CMK (cell line): ENCODE data around the gene ITGB1BP2.
"Not testable (repeated sequence)": the region's sequence is repeated elsewhere in the genome, so short reads cannot be mapped to it uniquely, and the experiment has no call there.

Experiments
- DNase-seq: peaks from one replicate; pipeline ENCODE4 v3.0.0-alpha.2; 2010; ENCODE audit warnings: low read depth

ITGB1BP2 gene

DNA sequence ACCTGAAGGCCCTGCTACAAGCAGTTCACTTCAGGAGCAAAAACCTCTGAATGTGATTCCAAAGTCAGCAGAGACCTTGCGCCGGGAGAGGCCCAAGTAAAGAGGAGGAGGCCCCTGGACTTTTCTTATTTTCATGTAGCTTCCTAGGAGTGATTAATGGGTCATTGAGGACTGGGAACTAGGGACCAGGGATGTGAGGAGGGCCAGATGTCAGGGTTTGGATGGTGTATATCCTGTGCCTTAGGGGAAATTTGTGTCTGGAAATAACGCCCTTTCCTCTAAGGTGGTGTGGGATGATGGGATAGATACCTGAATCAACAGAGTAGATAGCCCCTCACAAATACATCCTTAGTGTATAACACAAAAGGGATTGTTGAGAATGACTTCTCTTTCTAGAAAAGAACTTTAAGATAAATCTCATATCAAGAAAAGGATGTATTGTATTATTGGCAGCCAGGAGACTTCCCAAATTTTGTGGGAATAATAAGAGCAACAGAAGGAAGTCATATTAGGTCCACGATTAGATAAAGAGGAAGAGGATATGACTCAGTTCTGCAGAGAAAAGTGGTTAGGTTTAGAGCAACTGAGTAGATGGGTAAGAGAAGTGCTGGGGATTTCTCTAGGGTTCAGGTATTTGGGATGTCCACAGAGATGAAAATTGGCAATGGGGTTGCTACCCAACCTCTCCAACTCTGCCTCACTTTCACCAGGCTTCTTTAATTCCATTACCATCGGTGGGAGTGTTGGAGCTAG is 1.1 kb downstream of the ITGB1BP2 start:
- DNase-seq = no peak

DNA sequence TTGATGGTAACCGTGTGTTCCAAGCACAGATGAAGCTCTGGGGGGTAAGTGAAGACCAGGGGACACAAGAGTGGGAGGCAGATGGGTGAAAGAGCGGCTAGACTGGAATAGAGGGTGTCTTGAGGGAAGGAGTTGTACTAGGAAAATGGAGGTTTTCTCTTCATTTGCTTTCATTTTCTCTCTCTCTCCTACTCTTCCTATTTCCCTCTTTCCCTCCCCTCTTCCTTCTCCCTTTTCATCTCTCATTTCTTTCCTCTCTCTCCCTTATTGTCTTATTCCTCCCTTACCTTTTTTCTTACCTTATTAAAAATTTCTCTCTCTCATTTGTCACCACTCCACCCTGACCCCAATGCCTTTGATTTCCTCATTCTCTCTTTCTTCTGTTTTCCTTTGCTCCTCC is 3.0 kb downstream of the ITGB1BP2 start:
- DNase-seq = no peak

DNA sequence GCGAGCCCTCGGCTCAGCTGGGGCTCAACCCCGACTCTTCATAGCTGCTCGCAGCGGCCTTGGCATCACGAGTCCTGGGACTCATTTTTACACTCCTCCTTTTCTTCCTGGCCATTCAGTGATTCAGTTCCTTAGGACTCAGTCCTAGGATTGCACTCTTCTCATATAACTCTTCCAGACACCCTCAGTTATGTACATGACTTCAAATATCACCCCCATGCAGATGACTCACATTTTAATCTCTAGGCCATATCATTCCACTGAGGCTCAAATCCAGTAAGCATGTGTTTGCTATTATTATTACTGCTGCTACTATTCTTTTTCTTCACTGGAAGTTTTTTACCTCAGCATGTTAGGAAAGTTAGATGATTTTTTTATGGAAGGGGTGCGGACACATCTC is 14.4 kb downstream of the ITGB1BP2 start:
- no peak for DNase-seq

DNA sequence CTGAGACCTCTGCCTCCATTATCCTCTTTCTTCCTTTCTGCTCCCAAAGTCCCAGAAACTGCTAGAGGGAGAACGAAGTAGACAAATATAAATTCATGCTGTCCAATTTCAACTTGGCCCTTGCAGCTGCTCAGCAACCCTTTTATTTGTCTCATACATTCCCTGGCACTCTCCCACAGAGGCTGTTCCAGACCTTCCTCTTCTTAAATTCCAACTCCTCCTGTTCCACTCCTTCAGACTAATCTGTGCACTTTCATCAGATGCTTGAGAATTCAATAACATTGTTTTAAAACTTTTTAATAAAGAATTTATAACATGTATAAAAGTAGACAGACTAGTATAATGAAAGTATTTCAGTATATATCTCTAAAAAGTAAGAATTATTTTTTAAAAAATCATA is 15.4 kb downstream of the ITGB1BP2 start:
- not testable (repeated sequence) for DNase-seq

DNA sequence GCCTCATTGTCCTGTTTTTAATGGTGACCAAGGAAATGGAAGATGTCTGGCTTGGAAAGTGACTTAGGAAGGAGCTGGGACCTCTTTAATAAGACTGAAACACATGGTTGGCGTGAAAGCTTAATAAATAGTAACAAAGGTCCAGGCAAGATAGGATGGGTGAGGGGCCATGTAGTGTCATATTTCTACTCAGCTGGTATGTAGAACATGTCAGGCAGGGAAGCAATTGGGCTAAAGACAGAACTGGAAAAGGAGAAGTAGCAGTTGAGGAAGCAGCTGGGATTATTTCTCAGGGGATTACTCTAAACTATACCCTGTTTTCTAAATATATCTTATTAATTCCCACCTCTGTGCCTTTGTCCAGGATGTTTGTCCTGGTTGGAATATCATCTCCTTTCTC is 18.6 kb downstream of the ITGB1BP2 start:
- DNase-seq = no peak

DNA sequence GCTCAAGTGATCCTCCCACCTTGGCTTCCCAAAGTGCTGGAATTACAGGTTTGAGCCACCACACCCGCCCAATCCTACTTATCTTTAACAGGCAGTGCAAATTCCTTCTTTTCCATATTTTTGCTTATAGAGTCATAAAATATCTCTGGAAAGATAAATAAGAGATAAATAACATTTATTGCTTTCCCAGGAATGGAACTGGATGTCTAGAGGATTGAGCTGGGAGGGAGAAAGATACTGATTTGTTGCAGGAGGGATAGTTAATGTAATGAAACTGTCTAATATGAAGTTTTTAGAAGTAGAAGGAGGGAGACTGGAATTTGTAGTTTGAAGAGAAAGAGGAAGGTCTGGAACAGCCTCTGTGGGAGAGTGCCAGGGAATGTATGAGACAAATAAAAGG is 20.2 kb downstream of the ITGB1BP2 start:
- no peak for DNase-seq

DNA sequence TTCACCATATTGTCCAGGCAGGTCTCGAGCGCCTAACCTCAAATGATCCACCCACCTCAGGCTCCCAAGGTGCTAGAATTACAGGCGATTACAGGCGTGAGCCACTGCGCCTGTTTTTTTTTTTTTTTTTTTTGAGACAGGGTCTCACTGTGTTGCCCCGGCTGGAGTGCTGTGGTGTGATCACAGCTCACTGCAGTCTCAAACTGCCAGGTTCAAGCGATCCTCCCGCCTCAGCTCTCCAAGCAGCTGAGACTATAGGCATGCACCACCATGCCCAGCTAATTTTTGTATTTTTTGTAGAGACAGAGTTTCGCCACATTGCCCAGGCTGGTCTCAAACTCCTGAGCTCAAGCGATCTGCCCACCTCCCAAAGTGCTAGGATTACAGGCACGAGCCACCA is 22.9 kb downstream of the ITGB1BP2 start:
- not testable (repeated sequence) for DNase-seq

DNA sequence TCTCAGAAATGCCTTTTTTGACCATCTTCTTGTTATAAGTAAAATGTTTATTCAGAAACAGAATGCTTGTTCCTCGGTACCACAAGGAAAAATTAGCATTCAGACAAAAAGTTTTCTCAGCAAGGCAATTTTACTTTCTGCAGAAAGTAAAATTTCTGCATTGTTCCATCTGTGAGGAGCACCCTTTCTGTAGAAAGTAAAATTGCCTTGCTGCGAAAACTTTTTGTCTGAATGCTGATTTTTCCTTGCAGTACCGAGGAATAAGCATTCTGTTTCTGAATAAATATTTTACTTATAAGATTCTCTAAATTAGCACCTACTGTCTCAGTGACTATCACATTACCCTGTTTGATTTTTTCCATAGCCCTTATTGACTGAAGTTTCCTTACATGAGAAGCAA is 24.8 kb downstream of the ITGB1BP2 start:
- no peak for DNase-seq

DNA sequence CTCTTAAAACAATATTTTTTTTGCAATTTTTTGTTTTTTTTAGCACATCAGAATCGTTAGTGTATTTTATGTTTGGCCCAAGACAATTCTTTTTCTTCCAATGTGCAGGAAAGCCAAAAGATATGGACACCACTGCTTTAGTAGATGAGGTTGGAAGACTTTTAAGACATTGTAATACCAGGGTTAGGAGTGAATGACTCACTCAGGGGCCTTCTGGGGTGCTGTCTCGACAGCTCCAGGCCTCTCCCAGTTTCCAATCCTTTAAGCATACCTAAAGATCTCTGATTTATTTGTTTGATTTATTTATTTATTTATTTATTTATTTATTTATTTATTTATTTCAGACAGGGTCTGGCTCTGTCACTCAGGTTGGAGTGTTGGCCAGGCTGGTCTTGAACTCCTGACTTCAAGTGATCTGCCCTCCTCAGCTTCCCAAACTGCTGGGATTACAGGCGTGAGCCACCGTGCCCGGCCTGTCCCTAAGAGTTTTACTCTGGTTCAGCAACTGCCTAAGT is 47.7 kb downstream of the ITGB1BP2 start:
- DNase-seq = not testable (repeated sequence)

DNA sequence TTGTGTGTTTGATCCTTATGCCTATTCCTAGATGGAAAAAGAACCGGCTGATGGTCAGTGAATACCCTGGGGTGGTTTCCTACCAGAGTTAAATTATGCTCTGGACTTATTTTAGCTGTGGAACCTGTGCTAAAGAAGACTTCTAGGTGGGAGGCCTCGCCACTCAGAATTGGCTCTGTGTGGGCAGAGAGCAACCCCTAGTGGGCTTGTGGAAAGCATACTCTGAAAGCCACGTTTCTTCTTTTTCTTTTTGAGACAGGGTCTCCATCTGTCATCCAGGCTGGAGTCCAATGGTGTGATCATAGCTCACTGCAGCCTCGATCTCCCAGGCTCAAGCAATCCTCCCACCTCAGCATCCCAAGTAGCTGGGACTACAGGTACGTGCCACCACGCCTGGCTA is 48.3 kb downstream of the ITGB1BP2 start:
- not testable (repeated sequence) for DNase-seq

DNA sequence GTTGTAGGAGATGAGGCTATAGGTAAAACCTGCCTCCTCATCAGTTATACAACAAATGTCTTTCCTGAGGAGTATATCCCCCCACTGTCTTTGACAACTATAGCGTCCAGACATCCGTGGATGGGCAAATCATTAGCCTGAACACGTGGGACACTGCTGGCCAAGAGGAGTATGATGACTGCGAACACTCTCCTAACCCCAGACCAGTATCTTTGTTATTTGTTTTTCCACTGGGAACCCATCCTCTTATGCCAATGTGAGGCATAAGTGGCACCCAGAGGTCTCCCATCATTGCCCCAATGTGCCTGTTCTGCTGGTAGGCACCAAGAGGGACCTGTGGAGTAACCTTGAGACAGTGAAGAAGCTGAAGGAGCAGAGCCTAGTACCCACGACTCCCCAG is 50.9 kb downstream of the ITGB1BP2 start:
- not testable (repeated sequence) for DNase-seq
